PFSK-1 (cell line): ENCODE measurements around the gene PRKAR1B.

Source experiments
- FOXP2 ChIP-seq: optimal IDR thresholded peaks from 2 replicates; pipeline ENCODE3; 2011; ENCODE audit warnings: borderline replicate concordance, control low read depth, inconsistent platforms; ENCODE audit not compliant: insufficient read depth; ENCODE audit errors: extremely low read length, extremely low read depth
- POLR2AphosphoS5 ChIP-seq: IDR thresholded peaks from 2 replicates; pipeline ENCODE4 v1.6.1; 2012; ENCODE audit warnings: low read depth, mild to moderate bottlenecking, control low read depth, low read length, moderate library complexity
- REST ChIP-seq, 2 experiments: IDR thresholded peaks; 2 replicates each; pipeline versions ENCODE4 v1.6.1 to v1.8.0; 2011 to 2012; ENCODE audit warnings: low read depth in 2 of 2, low read length in 2 of 2, control low read depth in 1 of 2, inconsistent platforms in 1 of 2, mild to moderate bottlenecking in 1 of 2, moderate library complexity in 1 of 2; ENCODE audit not compliant: insufficient read depth in 1 of 2

- TF ChIP-seq FOXP2, result no peak
- TF ChIP-seq POLR2AphosphoS5, result no peak
- TF ChIP-seq REST (IDR thresholded peaks at IDR 0.05; ENCODE audit: insufficient read depth in 1 of 2, low read depth in 2 of 2, low read length in 2 of 2), result no peak
Observed at GRCh38 chr7:515628-516027, 211.5 kb downstream of the PRKAR1B start.
